Measurements from ENCODE around the gene ZNF148.
"Not testable (repeated sequence)": the region's sequence is repeated elsewhere in the genome, so short reads cannot be mapped to it uniquely, and the experiment has no call there.

DNA sequence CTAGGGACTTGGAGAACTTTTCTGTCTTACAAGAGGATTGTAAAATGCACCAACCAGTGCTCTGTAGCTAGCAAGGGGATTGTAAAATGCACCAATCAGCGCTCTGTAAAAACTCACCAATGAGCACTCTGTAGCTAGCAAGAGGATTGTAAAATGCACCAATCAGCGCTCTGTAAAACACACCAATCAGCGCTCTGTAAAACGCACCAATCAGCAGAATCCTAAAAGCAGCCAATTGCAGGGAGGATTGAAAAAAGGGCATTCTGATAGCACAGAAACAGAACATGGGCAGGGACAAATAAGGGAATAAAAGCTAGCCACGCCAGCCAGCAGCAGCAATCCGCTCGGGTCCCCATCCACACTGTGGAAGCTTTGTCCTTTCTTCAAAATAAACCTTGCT lies 31.8 kb downstream of the ZNF148 start:
- TF ChIP-seq, protein P1, sequence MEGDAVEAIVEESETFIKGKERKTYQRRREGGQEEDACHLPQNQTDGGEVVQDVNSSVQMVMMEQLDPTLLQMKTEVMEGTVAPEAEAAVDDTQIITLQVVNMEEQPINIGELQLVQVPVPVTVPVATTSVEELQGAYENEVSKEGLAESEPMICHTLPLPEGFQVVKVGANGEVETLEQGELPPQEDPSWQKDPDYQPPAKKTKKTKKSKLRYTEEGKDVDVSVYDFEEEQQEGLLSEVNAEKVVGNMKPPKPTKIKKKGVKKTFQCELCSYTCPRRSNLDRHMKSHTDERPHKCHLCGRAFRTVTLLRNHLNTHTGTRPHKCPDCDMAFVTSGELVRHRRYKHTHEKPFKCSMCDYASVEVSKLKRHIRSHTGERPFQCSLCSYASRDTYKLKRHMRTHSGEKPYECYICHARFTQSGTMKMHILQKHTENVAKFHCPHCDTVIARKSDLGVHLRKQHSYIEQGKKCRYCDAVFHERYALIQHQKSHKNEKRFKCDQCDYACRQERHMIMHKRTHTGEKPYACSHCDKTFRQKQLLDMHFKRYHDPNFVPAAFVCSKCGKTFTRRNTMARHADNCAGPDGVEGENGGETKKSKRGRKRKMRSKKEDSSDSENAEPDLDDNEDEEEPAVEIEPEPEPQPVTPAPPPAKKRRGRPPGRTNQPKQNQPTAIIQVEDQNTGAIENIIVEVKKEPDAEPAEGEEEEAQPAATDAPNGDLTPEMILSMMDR (IDR thresholded peaks at IDR 0.05), result not testable (repeated sequence)
- not testable (repeated sequence) for TF ChIP-seq POLR2AphosphoS5, TCF7L2 (IDR thresholded peaks at IDR 0.05; ENCODE audit: low read depth, low read length)
- TF ChIP-seq, protein P2, sequence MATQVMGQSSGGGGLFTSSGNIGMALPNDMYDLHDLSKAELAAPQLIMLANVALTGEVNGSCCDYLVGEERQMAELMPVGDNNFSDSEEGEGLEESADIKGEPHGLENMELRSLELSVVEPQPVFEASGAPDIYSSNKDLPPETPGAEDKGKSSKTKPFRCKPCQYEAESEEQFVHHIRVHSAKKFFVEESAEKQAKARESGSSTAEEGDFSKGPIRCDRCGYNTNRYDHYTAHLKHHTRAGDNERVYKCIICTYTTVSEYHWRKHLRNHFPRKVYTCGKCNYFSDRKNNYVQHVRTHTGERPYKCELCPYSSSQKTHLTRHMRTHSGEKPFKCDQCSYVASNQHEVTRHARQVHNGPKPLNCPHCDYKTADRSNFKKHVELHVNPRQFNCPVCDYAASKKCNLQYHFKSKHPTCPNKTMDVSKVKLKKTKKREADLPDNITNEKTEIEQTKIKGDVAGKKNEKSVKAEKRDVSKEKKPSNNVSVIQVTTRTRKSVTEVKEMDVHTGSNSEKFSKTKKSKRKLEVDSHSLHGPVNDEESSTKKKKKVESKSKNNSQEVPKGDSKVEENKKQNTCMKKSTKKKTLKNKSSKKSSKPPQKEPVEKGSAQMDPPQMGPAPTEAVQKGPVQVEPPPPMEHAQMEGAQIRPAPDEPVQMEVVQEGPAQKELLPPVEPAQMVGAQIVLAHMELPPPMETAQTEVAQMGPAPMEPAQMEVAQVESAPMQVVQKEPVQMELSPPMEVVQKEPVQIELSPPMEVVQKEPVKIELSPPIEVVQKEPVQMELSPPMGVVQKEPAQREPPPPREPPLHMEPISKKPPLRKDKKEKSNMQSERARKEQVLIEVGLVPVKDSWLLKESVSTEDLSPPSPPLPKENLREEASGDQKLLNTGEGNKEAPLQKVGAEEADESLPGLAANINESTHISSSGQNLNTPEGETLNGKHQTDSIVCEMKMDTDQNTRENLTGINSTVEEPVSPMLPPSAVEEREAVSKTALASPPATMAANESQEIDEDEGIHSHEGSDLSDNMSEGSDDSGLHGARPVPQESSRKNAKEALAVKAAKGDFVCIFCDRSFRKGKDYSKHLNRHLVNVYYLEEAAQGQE (IDR thresholded peaks at IDR 0.05; ENCODE audit: insufficient read depth in 1 of 2, low read depth in 2 of 2, low read length in 1 of 2), result not testable (repeated sequence)
